ENCODE measurements around the gene PLEKHF1. TPM values are rescaled to one million over a fixed set of nuclear protein-coding genes. Genes with fewer than 3 reads are reported as not detected.

The PLEKHF1 gene, protein sequence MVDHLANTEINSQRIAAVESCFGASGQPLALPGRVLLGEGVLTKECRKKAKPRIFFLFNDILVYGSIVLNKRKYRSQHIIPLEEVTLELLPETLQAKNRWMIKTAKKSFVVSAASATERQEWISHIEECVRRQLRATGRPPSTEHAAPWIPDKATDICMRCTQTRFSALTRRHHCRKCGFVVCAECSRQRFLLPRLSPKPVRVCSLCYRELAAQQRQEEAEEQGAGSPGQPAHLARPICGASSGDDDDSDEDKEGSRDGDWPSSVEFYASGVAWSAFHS
- polyA plus RNA-seq (2012; ENCODE audit: missing spikeins): 2.5 TPM

DNA sequence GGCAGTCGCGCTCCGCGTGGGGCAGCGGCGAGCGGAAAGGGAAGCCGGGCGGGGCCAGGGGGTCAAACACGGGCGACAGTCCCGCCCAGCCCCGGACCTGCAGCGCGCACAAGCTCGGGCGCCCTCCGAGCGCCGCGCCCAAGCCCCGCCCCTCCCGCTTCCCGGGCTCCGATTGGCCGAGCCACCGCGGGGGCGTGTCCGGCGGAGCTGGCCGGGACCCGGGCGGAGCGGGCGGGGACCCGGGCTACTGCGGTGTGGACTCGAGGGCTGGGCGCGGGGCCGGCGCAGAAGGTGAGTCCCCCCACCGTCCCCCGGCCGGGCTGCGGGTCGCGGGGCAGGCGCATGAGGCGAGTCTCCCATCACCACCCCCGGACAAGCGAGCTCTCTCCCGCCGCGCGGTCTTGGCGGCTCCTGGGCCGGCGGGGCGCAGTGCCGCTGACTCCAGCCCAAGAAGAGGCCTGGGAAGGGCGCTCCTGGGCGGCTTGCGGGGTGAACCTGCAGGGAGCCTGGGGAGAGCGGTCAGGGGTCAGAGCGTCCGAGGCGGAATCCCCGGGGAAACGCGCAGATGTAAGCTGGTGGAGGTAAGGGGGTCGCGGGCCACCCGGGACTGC lies at the start of gene PLEKHF1:
PLEKHF1 (plus strand) TSS at position 247 of the 611 bp plus-strand sequence. CDS start 8,379 bp downstream, outside the sequence.
- FAIRE-seq (peak; percentile 99), DNase-seq (ENCODE audit: insufficient read length) (peak; percentile 97)
- TF ChIP-seq POLR2A (IDR thresholded peaks at IDR 0.05; ENCODE audit: low read depth, low read length) (peak; percentile 41; the same call in 1 of the 2 replicates), TAF1 (IDR thresholded peaks at IDR 0.05; ENCODE audit: borderline replicate concordance, low read depth, low read length) (no peak)

DNA sequence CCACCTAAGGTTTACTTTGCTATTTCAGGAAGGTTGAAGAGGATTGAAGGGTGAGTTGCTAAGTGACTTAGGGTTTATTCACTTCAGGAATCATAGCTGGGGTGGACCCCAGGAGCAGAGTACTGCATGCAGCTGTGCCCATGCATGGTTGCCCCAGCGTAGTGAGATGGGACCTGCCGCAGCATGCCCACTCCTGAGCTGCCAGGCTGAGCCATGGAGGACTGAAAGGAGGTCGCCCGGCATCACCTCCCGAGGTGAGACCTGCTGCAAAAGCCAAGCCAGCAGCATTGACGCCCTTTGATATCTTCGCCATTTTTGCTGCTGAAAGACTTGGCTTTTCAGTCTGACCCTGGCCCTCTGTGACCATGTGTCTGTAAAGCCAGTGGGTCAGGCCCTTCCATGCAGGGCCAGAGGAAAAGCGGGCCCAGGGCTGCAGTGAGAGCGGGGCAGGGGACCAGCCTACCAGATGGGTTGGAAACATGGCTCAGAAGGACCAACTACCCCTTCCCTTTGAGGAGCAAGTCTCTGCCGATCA lies 49.3 kb upstream of the PLEKHF1 start:
- no peak for FAIRE-seq
- DNase-seq (ENCODE audit: insufficient read length): no peak
- TF ChIP-seq POLR2AphosphoS5 (IDR thresholded peaks at IDR 0.05; ENCODE audit: low read depth, low read length): no peak
- no peak for TF ChIP-seq TAF1 (IDR thresholded peaks at IDR 0.05; ENCODE audit: borderline replicate concordance, low read depth, low read length)
- TF ChIP-seq POLR2A (IDR thresholded peaks at IDR 0.05; ENCODE audit: low read depth, low read length): no peak

DNA sequence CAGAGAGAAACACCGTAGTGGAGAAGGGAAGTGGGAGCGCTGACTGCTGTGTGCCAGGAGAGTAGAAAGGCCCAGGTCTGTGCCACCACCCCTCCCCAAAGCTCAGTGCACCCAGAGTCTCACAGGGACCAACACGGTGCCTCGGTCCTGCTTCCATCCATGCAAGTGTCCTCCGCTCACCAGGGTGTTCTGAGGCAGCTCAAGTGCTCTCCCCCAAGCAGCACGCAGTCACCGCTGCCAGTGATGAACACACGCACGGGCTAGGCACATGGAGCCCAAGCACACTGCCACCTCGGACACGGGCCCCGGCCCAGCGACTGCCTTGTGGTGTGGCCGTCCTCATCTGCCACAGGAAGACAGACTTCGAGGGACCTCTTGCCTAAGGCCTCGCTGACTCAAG lies 48.7 kb upstream of the PLEKHF1 start:
- DNase-seq (ENCODE audit: insufficient read length): no peak
- TF ChIP-seq TAF1 (IDR thresholded peaks at IDR 0.05; ENCODE audit: borderline replicate concordance, low read depth, low read length) (no peak), POLR2AphosphoS5 (IDR thresholded peaks at IDR 0.05; ENCODE audit: low read depth, low read length) (peak; percentile 52), POLR2A (IDR thresholded peaks at IDR 0.05; ENCODE audit: low read depth, low read length) (no peak)
- no peak for FAIRE-seq

DNA sequence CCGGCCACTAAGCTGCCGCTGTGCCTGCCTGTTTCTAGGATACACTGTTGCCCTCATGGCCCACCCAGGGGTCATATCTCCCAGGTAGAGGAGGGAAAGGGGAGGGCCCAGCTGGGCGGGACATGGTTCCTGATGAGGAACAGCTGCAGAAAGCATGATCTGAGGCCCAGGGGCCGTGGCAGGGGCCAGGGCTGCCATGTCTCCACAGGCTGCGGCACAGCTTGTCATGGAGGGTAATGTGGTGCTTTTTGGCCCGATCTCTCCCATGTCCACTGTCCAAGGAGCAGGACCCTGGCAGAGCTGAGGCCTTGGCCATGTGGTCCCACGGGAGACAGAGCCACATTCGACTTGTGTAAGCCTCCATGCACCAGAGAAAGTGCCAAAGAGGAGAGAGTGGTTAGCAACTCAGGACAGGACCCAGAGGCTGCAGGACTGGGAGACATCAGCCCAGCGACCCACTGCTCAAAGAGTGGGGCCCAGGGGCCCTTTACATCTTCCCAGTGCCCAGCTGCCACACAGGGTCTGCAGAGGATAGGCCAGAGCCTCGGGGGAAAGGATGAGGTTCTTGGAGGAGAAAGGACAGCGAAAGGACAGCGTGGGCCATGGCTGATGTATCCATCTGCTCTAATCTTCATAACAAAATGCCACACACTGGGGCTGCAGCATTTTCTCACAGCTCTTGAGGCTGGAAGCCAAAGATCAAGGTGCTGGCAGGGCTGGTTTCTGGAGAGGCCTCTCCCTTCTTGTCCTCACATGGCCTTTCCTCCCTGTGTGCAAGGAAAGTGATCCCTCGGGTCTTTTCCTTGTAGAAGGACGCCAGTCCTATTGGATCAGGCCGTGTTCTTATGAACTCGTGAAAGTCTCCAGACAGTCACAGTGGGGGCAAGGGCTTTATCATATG lies 47.6 kb upstream of the PLEKHF1 start:
- DNase-seq (ENCODE audit: insufficient read length) (no peak), FAIRE-seq (no peak)
- no peak for TF ChIP-seq TAF1 (IDR thresholded peaks at IDR 0.05; ENCODE audit: borderline replicate concordance, low read depth, low read length)
- no peak for TF ChIP-seq POLR2AphosphoS5 (IDR thresholded peaks at IDR 0.05; ENCODE audit: low read depth, low read length)
- no peak for TF ChIP-seq POLR2A (IDR thresholded peaks at IDR 0.05; ENCODE audit: low read depth, low read length)

DNA sequence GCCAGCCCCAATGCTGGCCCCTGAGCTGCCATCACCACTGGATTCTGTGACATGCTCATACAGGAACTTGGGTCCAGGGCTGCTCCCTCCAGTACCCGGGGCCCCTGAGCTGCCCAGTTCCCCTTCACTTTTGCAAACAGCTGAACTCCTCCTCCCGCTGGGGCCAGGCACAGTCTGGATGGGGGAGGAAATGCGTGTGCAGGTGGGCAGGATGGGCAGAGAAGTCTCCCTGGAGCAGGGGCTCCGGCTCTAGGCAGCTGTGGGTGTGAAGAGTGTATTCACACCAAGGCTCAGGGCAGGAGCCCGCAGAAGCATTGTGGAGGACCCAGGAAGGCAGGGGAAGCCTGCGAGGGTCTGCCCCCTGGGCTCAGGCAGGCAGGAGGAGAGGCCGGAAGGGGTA lies 46.8 kb upstream of the PLEKHF1 start:
- TF ChIP-seq POLR2AphosphoS5 (IDR thresholded peaks at IDR 0.05; ENCODE audit: low read depth, low read length): no peak
- TF ChIP-seq TAF1 (IDR thresholded peaks at IDR 0.05; ENCODE audit: borderline replicate concordance, low read depth, low read length): no peak
- no peak for TF ChIP-seq POLR2A (IDR thresholded peaks at IDR 0.05; ENCODE audit: low read depth, low read length)
- no peak for FAIRE-seq
- DNase-seq (ENCODE audit: insufficient read length): no peak

DNA sequence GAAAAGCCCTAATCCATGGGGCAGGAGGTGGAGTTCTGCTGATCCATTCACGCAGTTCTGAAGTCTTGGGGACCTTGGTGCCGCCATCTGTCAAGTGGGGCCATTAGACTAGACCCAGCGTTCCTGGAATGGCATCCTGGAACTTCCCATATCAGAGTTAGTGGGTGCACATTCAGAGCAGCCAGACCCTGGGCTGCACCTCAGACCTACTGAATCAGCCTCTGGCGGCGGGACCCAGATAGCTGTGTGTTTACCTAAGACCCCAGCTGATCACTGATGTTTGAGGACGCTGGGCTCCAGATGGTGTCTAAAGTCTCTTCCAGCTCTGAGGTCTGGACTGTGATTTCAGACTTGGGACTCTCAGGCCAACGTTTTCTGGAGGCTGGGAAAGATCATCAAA lies 46.4 kb upstream of the PLEKHF1 start:
- FAIRE-seq (no peak), DNase-seq (ENCODE audit: insufficient read length) (no peak)
- TF ChIP-seq TAF1 (IDR thresholded peaks at IDR 0.05; ENCODE audit: borderline replicate concordance, low read depth, low read length) (no peak), POLR2AphosphoS5 (IDR thresholded peaks at IDR 0.05; ENCODE audit: low read depth, low read length) (no peak), POLR2A (IDR thresholded peaks at IDR 0.05; ENCODE audit: low read depth, low read length) (no peak)

DNA sequence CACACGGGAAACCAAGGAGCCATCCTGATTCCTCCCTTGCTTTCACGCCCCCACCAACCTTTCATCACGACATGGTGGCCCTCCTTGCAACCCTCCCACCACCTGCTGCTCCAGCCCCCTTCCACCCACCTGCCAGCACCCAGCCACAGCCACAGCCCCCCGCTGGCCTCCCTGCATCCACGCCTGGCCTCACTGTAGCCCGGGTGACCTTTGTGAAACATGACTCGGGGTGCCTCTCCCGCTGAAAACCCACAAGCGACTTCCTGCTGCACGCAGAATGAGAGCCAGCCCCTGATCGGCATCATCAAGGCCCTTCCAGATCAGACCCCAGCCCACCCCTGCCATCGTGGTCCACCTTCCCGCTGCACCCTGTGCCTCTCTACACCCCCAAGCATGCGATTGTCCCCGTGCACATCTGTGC lies 44.3 kb upstream of the PLEKHF1 start:
- DNase-seq (ENCODE audit: insufficient read length) (no peak), FAIRE-seq (no peak)
- TF ChIP-seq TAF1 (IDR thresholded peaks at IDR 0.05; ENCODE audit: borderline replicate concordance, low read depth, low read length): no peak
- TF ChIP-seq POLR2AphosphoS5 (IDR thresholded peaks at IDR 0.05; ENCODE audit: low read depth, low read length): no peak
- no peak for TF ChIP-seq POLR2A (IDR thresholded peaks at IDR 0.05; ENCODE audit: low read depth, low read length)

DNA sequence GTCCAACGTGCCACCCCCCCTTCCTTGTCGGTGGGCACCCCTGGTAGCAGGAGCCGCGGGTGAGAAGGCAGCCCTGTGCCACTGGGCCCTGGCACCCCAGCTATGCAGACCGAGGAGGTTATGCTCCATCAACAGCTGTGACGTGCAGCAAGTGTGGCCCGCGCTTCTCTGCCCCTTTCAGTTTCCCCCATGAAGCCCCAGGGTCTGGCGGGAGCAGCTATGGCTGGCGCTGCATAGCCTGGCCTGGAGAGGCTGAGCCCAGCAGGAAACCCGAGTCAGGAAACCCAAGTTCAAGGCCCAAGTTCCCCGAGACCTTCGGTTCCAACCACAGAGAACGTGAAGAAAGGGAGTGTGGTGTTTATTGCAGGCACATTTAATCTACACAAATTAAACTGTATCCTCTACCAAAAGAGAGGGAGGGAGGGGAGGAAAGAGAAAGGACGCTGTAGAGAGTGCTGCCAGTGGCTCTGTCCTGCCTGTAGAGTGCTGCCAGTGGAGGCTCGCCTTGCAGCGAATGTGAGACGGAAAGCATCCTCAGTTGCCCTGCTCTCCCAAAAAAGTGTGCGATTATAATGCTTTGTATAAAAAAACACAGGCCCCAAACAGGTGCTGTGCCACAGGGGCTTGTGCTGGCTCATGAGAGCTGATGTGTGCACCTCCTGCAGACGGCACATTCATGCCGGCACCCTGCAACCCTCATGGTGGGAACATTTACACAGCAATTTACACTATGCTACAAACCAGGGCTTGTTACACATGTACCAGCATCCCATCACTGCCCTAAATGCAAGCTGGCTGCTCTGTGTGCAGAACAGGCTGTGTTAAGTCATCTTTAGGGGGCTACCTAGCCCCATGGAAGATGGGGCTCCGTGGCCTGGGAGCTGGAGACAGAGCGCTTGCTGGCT lies 42.8 kb upstream of the PLEKHF1 start:
- no peak for TF ChIP-seq TAF1 (IDR thresholded peaks at IDR 0.05; ENCODE audit: borderline replicate concordance, low read depth, low read length)
- TF ChIP-seq POLR2A (IDR thresholded peaks at IDR 0.05; ENCODE audit: low read depth, low read length): no peak
- no peak for TF ChIP-seq POLR2AphosphoS5 (IDR thresholded peaks at IDR 0.05; ENCODE audit: low read depth, low read length)
- DNase-seq (ENCODE audit: insufficient read length): no peak
- no peak for FAIRE-seq

DNA sequence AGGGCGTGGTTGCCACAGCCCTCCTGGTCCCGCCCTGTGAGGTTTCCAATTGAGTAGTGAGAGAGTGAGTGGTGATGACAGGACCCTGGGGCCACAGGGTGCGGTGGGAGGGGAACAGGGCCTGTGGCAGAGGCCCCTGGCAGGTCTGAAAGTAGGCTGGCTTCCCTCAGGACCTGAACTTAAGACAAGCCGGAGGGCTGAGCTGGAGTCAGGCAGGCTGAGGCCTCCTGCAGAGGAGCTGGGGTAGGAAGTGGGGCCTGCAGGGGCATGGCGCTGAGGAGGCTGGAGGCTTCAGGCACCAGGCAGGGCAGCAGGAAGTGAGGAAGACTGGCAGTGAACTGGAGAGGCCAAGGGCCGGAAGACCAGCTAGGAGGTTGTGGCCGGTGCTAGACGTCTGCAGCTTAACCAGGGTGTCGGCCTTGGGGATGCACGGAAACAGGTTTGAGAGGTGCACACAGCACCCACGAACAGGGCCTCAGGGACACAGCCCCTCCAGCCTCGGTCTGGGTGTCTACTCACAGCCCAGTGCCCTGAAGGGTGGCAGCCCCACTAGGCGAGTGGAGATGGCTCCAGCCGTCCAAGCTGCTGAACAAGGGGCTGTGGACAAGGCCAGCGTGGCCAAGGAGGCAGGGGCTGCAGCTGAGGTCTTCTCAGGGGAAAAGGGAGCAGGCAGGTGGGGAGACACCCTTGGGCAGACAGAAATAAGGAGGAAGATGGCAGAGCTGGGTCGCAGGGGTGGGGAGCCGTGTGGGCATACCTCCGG lies 41.4 kb upstream of the PLEKHF1 start:
- no peak for TF ChIP-seq POLR2A (IDR thresholded peaks at IDR 0.05; ENCODE audit: low read depth, low read length)
- TF ChIP-seq POLR2AphosphoS5 (IDR thresholded peaks at IDR 0.05; ENCODE audit: low read depth, low read length): no peak
- TF ChIP-seq TAF1 (IDR thresholded peaks at IDR 0.05; ENCODE audit: borderline replicate concordance, low read depth, low read length): no peak
- FAIRE-seq (no peak), DNase-seq (ENCODE audit: insufficient read length) (no peak)

All from GM12892 (cell line).